Central memory CD8-positive, alpha-beta T cell (primary cell): ENCODE measurements around the gene PLD5.
"Not testable (repeated sequence)": the region's sequence is repeated elsewhere in the genome, so short reads cannot be mapped to it uniquely, and the experiment has no call there.

Experiments
- ATAC-seq: fragments of 150-1000 bp; cut with Tn5 transposase; replicated peaks from 2 replicates; pipeline ENCODE4 v1.10.0; 2022; ENCODE audit warnings: mild to moderate bottlenecking, moderate FRiP score, moderate number of reproducible peaks; ENCODE audit not compliant: poor library complexity, severe bottlenecking; ENCODE audit errors: extremely low read depth
- DNase-seq, 2 donors: peaks; one replicate each; pipeline ENCODE4 v3.0.0; 2021; ENCODE audit warnings: low spot score in 2 of 2
- H3K27ac Mint-ChIP-seq: one replicate; pipeline ENCODE4 v1.8.0; 2022; ENCODE audit warnings: low read depth, mild to moderate bottlenecking, moderate library complexity, mixed read lengths
- H3K27me3 Mint-ChIP-seq: one replicate; pipeline ENCODE4 v1.8.0; 2022; ENCODE audit warnings: mixed read lengths
- H3K36me3 Mint-ChIP-seq: one replicate; pipeline ENCODE4 v1.8.0; 2022; ENCODE audit warnings: mild to moderate bottlenecking, moderate library complexity, mixed read lengths; ENCODE audit not compliant: insufficient read depth
- H3K4me1 Mint-ChIP-seq: one replicate; pipeline ENCODE4 v1.8.0; 2022; ENCODE audit warnings: mixed read lengths
- H3K4me3 Mint-ChIP-seq: one replicate; pipeline ENCODE4 v1.8.0; 2022; ENCODE audit warnings: mild to moderate bottlenecking, moderate library complexity, mixed read lengths
- H3K9me3 Mint-ChIP-seq: one replicate; pipeline ENCODE4 v1.8.0; 2022; ENCODE audit warnings: mixed read lengths

PLD5 gene

DNA sequence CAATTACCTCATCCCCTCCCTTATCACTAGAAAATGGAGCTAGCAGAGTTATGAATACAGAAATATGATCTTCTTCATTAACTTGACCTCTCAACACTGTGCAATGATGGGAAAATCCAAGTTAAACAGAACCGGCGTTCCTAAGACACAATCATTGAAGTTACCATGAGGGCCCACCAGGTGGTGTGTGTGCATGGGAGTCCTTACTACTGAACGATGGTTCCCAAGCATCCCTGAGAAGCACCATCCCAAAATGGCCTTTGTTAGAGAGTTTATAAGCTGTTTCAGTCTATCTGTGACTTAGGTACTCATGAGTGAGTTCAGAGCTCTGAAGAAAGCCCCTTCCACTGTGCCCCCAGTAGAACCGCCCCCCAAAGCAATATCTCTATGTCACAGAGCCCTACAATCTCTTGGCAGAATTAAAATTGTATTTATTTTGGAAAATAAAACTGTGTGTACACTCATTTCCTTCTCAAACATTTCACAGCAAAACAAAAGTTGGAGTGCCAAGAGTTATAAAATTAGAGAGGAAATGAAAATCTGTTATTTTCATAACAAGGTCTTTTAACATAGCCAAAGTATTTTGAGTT lies 56.8 kb downstream of the PLD5 start:
- H3K36me3 Mint-ChIP-seq, result no peaks in the 10 kb centered on the region
- H3K27me3 Mint-ChIP-seq, result peaks cover 11% of the 10 kb centered on the region
- no peaks in the 10 kb centered on the region for H3K9me3 Mint-ChIP-seq
- DNase-seq, result no peak
- no peak overlapping the region for H3K27ac Mint-ChIP-seq
- ATAC-seq, result no peak
- no peak overlapping the region for H3K4me3 Mint-ChIP-seq
- no peaks in the 10 kb centered on the region for H3K4me1 Mint-ChIP-seq

DNA sequence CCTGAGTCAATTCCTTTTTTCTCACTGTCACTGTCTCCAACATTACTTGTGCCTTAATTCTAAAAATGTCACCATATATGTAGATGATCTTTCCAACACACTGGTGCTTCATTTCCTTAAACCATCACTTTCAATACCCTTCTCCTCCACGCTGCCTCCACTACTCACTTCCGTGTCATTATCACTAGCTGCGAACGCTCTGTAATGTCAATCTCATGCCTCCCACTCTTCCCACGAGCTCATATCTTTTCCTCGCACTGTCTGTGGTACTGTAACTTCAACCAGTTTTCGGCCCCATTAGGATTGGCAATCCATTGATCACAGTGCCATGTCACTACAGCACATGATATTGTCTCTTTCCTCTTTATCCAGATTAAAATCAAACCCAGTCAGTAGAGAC lies 61.6 kb downstream of the PLD5 start:
- H3K27ac Mint-ChIP-seq, result no peak overlapping the region
- no peak overlapping the region for H3K4me3 Mint-ChIP-seq
- no peaks in the 10 kb centered on the region for H3K4me1 Mint-ChIP-seq
- no peaks in the 10 kb centered on the region for H3K36me3 Mint-ChIP-seq
- H3K27me3 Mint-ChIP-seq, result peaks cover 2% of the 10 kb centered on the region
- DNase-seq (no peak), ATAC-seq (no peak)
- H3K9me3 Mint-ChIP-seq, result no peaks in the 10 kb centered on the region

DNA sequence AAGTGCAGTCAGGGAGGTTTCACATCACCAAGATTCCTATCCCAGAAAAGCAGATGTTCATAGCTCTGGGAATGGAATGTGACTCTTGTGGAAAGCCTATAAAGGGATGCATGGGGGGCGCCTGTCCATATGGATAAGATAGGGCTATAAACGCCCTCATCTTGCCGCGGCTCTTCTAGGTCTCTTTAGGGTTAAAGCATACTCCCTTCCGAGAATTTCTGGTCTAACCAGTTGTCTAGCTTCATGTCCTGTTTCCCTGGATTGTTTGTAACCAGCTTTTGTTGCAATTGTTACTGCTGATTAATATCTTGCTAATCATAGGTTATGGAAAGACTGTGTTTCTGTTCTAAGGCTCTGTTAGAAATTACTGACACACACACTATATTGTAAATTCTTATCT lies 64.8 kb downstream of the PLD5 start:
- not testable (repeated sequence) for H3K4me1 Mint-ChIP-seq, H3K4me3 Mint-ChIP-seq, H3K36me3 Mint-ChIP-seq, ATAC-seq, DNase-seq, H3K9me3 Mint-ChIP-seq, H3K27ac Mint-ChIP-seq
- peaks cover 22% of the 10 kb centered on the region for H3K27me3 Mint-ChIP-seq

DNA sequence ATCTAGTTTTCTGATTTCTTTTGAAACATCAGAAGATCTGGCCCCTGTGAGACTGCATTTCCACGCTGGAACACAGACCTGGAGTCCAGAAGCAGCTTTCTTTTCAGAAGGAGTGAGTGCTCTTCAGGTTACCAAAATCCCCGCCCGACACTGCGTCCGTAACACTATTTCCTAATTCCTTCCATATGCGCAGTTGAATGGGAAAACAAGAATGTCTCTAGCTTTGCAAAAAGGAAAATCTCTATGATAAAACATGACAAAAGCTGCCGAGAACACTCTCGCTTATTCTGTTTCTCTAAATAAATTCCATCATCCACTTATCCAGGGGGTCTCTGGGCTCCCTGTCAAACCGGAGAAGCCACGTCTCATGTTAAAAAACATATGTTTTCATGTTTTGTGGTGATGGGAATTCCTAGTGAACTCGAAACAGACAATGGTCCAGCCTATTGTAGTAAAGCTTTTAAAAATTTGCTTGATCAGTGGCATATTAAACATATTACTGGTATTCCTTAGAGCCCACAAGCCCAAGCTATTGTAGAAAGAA lies 67.7 kb downstream of the PLD5 start:
- Mint-ChIP-seq H3K36me3 (no peaks in the 10 kb centered on the region), H3K9me3 (no peaks in the 10 kb centered on the region), H3K27ac (no peak overlapping the region), H3K4me1 (no peaks in the 10 kb centered on the region), H3K4me3 (no peak overlapping the region), H3K27me3 (peaks cover 44% of the 10 kb centered on the region)
- ATAC-seq, result no peak
- no peak for DNase-seq

DNA sequence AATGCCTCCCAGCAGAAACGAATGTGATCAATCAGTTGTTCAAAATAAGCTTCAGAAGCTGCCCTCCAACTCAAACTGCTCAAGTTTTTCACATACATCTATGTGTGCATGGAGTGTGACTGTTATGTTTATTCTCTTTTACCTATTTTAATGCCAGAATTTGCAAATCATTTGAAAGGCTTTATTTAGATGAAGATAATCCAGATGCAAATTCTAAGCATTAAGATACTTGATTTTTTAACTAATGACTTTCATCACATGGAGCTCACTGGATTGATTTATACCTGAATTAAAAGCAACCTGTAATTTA lies 69.5 kb downstream of the PLD5 start:
- Mint-ChIP-seq H3K4me1 (no peaks in the 10 kb centered on the region), H3K9me3 (no peaks in the 10 kb centered on the region), H3K36me3 (no peaks in the 10 kb centered on the region), H3K27me3 (peaks cover 47% of the 10 kb centered on the region), H3K27ac (no peak overlapping the region), H3K4me3 (no peak overlapping the region)
- no peak for ATAC-seq
- no peak for DNase-seq

DNA sequence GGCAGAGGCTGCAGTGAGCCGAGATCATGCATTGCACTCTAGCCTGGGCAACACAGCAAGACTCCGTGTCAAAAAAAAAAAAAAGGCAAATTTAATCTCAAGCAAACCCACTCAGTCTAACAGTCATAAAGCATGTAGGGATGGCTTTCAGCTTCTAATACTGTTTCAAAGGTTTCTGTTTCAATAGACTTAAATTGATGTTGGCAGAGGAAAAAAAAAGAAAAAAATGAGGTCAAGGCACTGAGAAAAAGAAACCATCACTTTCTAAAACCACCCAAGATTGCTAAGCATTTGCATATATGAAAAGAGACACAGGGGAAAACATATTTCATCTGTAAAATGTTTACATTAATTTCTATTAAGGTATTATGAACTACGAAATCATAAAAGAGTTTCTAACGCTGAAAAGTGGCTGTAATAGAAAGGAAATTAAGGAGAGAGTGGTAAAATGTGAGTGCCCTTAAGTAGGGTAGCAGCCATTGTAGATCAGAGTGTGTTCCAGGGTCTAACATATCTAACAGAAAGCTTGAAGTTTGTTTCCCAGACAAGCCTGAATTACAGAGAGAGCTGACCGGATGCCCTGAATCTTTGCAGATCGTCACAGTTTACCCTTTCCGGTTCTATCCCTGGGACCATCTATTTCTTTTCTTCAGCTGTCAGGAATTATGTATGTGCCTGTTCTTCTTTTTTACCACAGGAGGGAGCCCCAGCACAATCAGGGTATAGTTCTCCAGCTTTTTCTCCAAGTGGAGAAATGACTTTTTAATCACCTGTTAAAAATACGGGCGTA lies 70.0 kb downstream of the PLD5 start:
- H3K9me3 Mint-ChIP-seq, result no peaks in the 10 kb centered on the region
- no peak overlapping the region for H3K4me3 Mint-ChIP-seq
- no peak for ATAC-seq
- no peak overlapping the region for H3K27ac Mint-ChIP-seq
- no peaks in the 10 kb centered on the region for H3K4me1 Mint-ChIP-seq
- DNase-seq, result no peak
- peaks cover 47% of the 10 kb centered on the region for H3K27me3 Mint-ChIP-seq
- no peaks in the 10 kb centered on the region for H3K36me3 Mint-ChIP-seq

DNA sequence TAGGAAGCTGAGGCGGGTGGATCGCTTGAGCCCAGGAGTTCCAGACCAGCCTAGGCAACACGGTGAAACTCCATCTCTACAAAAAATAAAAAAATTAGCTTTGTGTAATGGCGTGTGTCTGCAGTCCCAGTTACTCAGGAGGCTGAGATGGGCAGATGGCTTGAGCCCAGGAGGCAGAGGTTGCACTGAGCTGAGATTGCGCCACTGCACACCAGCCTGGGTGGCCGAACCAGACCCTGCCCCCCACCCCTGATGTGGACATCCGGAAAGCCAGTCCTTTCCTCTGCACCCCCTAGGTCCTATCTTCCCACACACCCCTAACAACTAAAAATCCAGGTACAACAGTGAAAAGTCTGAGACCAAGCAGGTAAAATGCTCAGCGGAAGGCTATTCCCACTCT lies 71.9 kb downstream of the PLD5 start:
- H3K36me3 Mint-ChIP-seq, result no peaks in the 10 kb centered on the region
- DNase-seq, result no peak
- H3K4me3 Mint-ChIP-seq, result no peak overlapping the region
- no peak overlapping the region for H3K27ac Mint-ChIP-seq
- peaks cover 57% of the 10 kb centered on the region for H3K27me3 Mint-ChIP-seq
- no peak for ATAC-seq
- H3K4me1 Mint-ChIP-seq, result no peaks in the 10 kb centered on the region
- no peaks in the 10 kb centered on the region for H3K9me3 Mint-ChIP-seq

DNA sequence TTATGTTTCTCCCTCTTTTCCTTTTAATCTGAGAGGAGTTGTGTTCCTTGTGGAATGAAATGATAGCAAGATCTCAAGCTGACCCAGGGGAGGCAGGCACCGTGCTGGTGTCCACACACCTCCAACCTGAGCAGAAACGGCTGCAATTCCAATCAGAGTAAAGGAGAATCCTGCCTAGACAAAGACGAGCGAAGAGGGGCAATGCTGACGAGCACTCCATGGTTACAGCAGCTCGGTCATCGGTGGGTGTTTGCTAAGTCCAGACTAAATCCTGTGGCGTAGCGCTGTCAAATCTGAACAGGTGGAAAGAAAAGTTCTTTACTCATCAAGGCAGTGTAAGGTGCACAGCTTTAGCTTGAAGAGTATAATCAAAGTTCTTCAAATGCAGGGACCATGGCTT lies 74.8 kb downstream of the PLD5 start:
- no peaks in the 10 kb centered on the region for H3K9me3 Mint-ChIP-seq
- DNase-seq (no peak), ATAC-seq (no peak)
- H3K27me3 Mint-ChIP-seq, result peaks cover 52% of the 10 kb centered on the region
- H3K4me3 Mint-ChIP-seq, result no peak overlapping the region
- H3K4me1 Mint-ChIP-seq, result no peaks in the 10 kb centered on the region
- H3K36me3 Mint-ChIP-seq, result no peaks in the 10 kb centered on the region
- H3K27ac Mint-ChIP-seq, result no peak overlapping the region

DNA sequence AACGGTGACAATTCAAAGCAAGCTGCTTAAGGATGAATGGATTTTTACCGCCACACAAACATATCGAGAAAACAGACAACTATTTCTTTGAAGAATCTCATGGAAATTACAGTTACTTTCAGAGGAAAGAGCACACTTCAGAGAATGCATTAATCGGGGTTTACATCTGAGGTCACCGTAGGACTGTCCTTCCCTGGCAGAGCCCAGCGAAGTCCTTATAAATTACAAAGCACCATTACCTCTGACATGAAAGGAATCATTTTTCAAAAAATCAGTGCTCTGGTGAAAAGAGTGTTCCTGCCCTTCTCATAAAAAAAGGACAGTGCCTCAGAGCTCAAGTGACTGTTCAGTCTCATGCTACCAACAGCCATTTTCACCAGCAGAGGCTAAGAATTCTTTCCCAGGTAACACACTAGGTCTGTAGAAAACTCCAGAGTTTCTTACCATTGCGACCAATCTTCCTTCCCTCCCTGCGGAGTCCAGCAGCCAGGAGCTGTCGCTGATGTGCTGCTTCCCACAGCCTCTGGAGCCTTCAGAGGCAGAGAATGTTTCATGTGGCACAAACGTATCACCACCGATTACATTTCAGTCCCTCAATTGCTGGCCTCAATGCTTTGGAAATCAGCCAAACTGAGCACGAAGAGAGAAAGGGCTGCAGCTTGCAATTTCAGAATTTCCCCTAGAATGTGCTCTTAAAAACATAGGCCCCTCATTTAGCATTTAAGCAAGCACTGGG lies 75.4 kb downstream of the PLD5 start:
- DNase-seq (no peak), ATAC-seq (no peak)
- H3K9me3 Mint-ChIP-seq, result no peaks in the 10 kb centered on the region
- H3K27ac Mint-ChIP-seq, result no peak overlapping the region
- H3K36me3 Mint-ChIP-seq, result no peaks in the 10 kb centered on the region
- no peak overlapping the region for H3K4me3 Mint-ChIP-seq
- H3K4me1 Mint-ChIP-seq, result no peaks in the 10 kb centered on the region
- peaks cover 49% of the 10 kb centered on the region for H3K27me3 Mint-ChIP-seq

DNA sequence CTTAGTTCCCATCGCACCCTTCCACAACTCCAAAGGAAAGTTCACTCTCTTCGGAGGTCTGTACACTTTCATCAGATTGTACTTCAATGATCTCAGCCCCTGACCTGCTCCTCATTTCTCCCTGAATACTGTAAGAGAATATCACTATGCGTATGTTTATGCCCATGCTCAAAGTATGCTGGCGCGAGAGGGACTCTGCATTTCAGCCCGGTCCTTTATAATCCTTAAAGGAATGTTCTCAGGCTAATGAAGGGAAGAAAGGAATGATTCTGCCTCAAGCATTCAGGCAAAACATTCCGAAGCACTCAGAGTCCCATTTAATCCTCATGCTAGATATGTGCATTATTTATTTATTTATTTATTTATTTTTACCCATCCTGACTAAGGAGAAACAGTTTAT lies 76.8 kb downstream of the PLD5 start:
- H3K27ac Mint-ChIP-seq, result no peak overlapping the region
- no peaks in the 10 kb centered on the region for H3K36me3 Mint-ChIP-seq
- peaks cover 37% of the 10 kb centered on the region for H3K27me3 Mint-ChIP-seq
- no peaks in the 10 kb centered on the region for H3K4me1 Mint-ChIP-seq
- H3K9me3 Mint-ChIP-seq, result no peaks in the 10 kb centered on the region
- no peak for DNase-seq
- no peak for ATAC-seq
- H3K4me3 Mint-ChIP-seq, result no peak overlapping the region

DNA sequence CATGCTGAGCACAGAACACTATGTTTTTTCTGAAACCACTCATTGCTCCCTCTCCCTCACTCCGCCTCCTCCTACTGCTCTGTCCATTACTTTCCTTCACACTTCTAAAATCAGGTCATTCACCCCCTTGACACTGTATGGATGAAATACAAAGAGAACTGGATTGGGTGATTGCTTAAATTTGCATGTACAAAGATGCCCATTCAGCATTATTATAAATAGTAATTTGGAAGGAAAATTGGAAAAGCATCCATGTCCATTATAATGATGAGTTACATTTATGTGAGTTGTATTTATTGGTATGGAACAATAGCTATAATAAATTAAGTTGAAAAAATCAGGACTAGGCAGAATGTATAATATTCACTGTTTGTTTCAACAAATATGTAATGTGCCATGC lies 83.7 kb downstream of the PLD5 start:
- Mint-ChIP-seq H3K27me3 (peaks cover 1% of the 10 kb centered on the region), H3K4me1 (no peaks in the 10 kb centered on the region), H3K4me3 (no peak overlapping the region), H3K9me3 (no peaks in the 10 kb centered on the region), H3K27ac (no peak overlapping the region), H3K36me3 (no peaks in the 10 kb centered on the region)
- no peak for ATAC-seq
- no peak for DNase-seq

DNA sequence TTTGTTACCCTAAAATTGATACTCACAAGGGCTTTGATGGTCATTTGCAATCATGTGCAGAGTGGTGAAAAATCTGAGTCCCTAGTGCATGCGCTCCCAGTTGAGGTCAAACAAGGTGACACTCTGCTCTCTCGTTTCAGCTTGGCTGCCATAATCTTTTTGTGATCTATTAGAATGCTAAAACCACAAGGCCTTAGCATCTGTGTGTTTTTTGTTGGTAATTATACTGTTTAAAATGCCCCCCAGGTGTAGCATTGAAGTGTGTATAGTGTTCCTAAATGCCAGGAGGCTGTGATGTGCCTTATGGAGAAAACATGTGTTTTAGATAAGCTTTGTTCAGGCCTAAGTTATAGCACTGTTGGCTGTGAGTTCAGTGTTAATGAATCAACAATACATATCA lies 89.3 kb downstream of the PLD5 start:
- peaks cover 13% of the 10 kb centered on the region for H3K9me3 Mint-ChIP-seq
- H3K36me3 Mint-ChIP-seq, result peaks cover 2% of the 10 kb centered on the region
- H3K27me3 Mint-ChIP-seq, result peaks cover 25% of the 10 kb centered on the region
- no peak for ATAC-seq
- H3K4me1 Mint-ChIP-seq, result no peaks in the 10 kb centered on the region
- no peak overlapping the region for H3K4me3 Mint-ChIP-seq
- H3K27ac Mint-ChIP-seq, result no peak overlapping the region
- DNase-seq, result no peak
